K562 (cell line): Measurements from ENCODE around the gene MYO10.
"Not testable (repeated sequence)": the region's sequence is repeated elsewhere in the genome, so short reads cannot be mapped to it uniquely, and the experiment has no call there.

ENCODE experiments used
- CTCF ChIP-seq, 3 experiments: IDR thresholded peaks in 2 of 3; conservative IDR thresholded peaks in 1 of 3; 2 replicates each; pipeline ENCODE4 v1.5.1; 2011 to 2012; ENCODE audit warnings: low read length in 3 of 3, mild to moderate bottlenecking in 3 of 3, control low read depth in 2 of 3, improper control_type of control experiment in 1 of 3, inconsistent platforms in 1 of 3, low read depth in 1 of 3, mixed read lengths in 1 of 3, moderate library complexity in 1 of 3; ENCODE audit not compliant: insufficient read depth in 2 of 3
- EP300 ChIP-seq: IDR thresholded peaks from 2 replicates; pipeline ENCODE4 v1.6.1; 2012; ENCODE audit warnings: low read length, improper control_type of control experiment
- MEF2D ChIP-seq: conservative IDR thresholded peaks from 2 replicates; pipeline ENCODE4 v1.6.1; 2016; ENCODE audit warnings: low read depth, missing genetic modification characterization, missing compliant biosample characterization
- NFIC ChIP-seq: fragments of 450-650 bp; IDR thresholded peaks from 2 replicates; pipeline ENCODE4 v1.6.1; 2017; ENCODE audit warnings: mild to moderate bottlenecking, inconsistent platforms
- SP1 ChIP-seq: sonication (generic); formaldehyde crosslinking; IDR thresholded peaks from 2 replicates; pipeline ENCODE4 v1.8.1; 2022; ENCODE audit warnings: mild to moderate bottlenecking, missing genetic modification reagents
- ZNF133 ChIP-seq: fragments of 250-450 bp; sonication (Bioruptor Pico); IDR thresholded peaks from 2 replicates; pipeline ENCODE4 v1.4.0; 2020; ENCODE audit warnings: mild to moderate bottlenecking
- TF ChIP-seq, protein P1 (sequence below): fragments of 450-650 bp; formaldehyde crosslinking; conservative IDR thresholded peaks from 2 replicates; pipeline ENCODE4 v1.4.0; 2022; ENCODE audit warnings: mild to moderate bottlenecking, missing genetic modification characterization
- TF ChIP-seq, protein P2 (sequence below): sonication (generic); formaldehyde crosslinking; IDR thresholded peaks from 2 replicates; pipeline ENCODE4 v1.4.0; 2020; ENCODE audit warnings: mild to moderate bottlenecking, missing genetic modification reagents

DNA sequence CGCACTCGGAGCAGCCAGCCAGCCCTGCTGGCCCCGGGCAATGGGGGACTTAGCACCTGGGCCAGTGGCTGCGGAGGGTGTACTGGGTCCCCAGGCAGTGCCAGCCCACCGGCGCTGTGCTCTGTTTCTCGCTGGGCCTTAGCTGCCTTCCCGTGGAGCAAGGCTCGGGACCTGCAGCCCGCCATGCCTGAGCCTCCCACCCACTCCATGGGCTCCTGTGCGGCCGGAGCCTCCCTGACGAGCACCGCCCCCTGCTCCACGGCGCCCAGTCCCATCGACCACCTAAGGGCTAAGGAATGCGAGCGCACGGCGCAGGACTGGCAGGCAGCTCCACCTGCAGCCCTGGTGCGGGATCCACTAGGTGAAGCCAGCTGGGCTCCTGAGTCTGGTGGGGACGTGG, 218.1 kb downstream of the MYO10 start:
- TF ChIP-seq SP1 (CRISPR knock-in tag); MEF2D (tag); EP300; CTCF (IDR thresholded peaks at IDR 0.05 in 2 of 3, conservative IDR thresholded peaks at IDR 0.05 in 1 of 3; ENCODE audit: insufficient read depth in 2 of 3, low read depth in 1 of 3, low read length in 3 of 3); NFIC; ZNF133 (CRISPR knock-in tag): not testable (repeated sequence)
- TF ChIP-seq, protein P1, sequence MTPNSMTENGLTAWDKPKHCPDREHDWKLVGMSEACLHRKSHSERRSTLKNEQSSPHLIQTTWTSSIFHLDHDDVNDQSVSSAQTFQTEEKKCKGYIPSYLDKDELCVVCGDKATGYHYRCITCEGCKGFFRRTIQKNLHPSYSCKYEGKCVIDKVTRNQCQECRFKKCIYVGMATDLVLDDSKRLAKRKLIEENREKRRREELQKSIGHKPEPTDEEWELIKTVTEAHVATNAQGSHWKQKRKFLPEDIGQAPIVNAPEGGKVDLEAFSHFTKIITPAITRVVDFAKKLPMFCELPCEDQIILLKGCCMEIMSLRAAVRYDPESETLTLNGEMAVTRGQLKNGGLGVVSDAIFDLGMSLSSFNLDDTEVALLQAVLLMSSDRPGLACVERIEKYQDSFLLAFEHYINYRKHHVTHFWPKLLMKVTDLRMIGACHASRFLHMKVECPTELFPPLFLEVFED (CRISPR knock-in tag): not testable (repeated sequence)
- TF ChIP-seq, protein P2, sequence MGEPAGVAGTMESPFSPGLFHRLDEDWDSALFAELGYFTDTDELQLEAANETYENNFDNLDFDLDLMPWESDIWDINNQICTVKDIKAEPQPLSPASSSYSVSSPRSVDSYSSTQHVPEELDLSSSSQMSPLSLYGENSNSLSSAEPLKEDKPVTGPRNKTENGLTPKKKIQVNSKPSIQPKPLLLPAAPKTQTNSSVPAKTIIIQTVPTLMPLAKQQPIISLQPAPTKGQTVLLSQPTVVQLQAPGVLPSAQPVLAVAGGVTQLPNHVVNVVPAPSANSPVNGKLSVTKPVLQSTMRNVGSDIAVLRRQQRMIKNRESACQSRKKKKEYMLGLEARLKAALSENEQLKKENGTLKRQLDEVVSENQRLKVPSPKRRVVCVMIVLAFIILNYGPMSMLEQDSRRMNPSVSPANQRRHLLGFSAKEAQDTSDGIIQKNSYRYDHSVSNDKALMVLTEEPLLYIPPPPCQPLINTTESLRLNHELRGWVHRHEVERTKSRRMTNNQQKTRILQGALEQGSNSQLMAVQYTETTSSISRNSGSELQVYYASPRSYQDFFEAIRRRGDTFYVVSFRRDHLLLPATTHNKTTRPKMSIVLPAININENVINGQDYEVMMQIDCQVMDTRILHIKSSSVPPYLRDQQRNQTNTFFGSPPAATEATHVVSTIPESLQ (CRISPR knock-in tag): not testable (repeated sequence)
